Erythroblast (primary cell): ENCODE measurements around the gene ADRA2A.

Source experiments
- DNase-seq, 2 experiments: peaks; one replicate each; lab custom pipeline; 2025; lab: John Stamatoyannopoulos, UW
- GATA1 ChIP-seq: IDR thresholded peaks from 2 replicates; pipeline ENCODE4 v1.6.1; 2011; ENCODE audit warnings: low read depth, mild to moderate bottlenecking, control low read depth, low read length, moderate library complexity
- POLR2A ChIP-seq: IDR thresholded peaks from 2 replicates; pipeline ENCODE4 v1.6.1; 2011; ENCODE audit warnings: mild to moderate bottlenecking, low read length

The ADRA2A gene

DNA sequence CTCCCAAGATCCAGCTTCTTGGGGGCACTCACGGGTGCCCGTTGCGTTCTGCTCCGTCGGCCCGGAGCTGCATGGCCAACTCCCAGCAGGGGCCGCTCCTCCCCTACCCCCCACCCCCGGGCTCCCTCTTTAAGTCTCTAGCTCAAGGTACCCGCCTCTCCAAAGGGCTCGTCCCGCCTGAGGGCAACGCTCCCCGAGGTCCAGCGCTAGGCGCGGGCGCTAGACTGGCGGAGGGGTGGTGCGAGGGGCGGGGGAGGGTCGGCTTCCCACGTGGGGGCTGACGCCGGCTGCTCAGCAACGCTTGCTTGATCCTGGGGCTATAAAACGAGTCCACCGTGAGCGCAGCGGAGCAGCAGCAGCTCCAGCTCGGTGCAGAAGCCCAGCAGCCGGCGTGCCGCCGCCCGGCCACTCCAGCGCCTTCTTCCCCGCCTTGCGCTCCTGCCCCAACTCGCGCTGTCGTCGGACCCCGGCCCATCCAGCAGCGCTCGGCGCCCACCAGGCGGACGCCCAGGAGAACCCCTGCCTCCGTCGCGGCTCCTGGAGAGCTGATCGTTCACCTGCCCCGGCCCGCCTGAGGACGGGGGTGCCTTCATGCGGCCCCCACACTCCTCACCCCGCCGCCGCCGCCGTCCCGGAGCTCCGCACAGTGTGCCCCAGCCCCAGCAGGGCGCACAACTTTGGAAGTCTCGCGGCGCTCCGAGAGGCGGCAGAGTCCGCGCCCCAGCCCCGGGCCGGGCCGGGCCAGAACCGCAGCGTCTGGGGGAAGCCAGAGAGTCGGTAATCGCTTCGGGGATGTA lies at the start of gene ADRA2A:
TSS of gene ADRA2A (plus strand) at position 348 of the 797 bp plus-strand sequence. CDS start 968 bp downstream, outside the sequence.
- TF ChIP-seq GATA1 (no peak), POLR2A (no peak)
- peak; percentile 19 to 20 for DNase-seq

DNA sequence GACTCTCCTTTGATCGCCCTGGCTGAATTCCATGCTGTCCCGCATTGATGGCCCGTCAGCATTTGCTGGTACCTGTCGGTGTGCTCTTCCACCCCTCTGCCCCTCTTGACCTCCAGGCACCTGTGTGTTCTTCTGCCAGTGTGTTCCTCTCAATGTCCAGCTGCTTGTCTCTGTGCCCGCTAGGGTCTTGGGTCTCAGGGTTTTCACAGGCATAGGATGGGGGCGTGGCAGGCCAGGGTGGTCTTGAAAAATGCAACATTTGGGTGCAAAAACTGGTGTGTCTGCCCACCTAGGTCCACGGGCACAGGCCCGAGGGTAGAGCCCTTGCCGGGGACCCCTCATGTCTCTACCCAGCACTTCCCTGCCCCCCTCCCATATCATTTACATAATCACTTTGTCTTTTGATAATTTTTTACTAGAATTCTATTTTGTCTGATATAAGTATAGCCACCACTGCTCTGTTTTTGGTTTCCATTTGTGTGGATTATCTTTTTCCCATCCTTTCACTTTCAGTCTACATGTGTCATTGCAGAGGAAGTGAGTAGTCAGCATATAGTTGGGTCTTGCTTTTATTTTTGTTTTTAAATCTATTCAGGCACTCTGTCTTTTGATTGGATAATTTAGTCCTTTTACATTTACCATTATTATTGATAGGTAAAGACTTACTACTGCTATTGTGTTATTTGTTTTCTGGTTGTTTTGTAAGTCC lies 46.6 kb upstream of the ADRA2A start:
- TF ChIP-seq POLR2A (no peak), GATA1 (no peak)
- no peak for DNase-seq

DNA sequence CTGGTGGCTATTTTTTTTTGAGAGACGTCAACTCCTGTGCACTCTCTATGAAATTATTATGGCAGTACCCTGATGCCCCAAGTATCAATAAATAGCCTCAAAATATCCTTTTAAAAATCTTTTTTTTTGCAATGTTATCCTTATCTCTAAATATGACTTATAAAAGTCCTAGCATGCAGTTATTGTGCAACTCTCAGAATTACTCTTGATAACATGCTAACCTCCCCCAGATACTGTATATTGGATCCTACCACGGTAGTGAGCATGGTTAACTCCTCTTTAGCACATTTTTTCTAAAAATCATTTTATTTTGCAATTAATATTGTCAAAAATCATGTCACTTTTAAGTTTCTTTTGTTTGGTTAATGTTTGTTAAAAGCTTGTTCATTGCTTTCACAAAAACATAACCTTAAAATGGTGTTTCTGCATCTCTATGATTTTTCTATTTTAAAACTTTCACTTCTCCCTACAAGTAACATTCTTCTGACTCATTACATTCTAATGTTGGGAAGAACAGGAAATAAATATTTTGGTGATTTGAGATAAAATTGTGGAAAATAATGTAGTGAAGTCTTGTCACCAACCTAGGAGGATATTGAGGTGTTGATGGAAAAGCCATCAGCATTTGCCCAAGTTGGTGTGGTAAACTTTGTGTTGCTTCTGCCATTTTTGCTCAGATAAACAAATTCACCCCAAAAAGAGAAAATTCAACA lies 42.1 kb upstream of the ADRA2A start:
- DNase-seq = no peak
- TF ChIP-seq GATA1 (no peak), POLR2A (no peak)

DNA sequence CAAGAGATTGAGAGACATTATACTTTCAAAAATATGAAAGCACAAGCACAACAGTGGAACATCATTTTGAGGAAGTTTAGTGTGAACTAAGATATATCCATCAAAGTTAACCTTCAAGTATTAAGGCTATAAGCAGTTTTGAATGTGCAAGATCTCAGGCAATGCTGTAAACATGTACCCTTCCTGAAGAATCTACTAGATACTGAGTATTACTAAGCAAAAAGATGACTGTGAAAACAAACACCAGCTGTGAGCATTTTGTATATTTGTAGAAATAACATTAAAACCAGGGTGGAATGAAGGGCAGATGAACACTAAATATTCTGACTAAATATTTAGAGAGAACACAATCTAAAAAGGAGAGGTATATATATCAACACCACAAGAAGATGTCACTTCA lies 41.3 kb upstream of the ADRA2A start:
- TF ChIP-seq POLR2A = no peak
- DNase-seq = no peak

DNA sequence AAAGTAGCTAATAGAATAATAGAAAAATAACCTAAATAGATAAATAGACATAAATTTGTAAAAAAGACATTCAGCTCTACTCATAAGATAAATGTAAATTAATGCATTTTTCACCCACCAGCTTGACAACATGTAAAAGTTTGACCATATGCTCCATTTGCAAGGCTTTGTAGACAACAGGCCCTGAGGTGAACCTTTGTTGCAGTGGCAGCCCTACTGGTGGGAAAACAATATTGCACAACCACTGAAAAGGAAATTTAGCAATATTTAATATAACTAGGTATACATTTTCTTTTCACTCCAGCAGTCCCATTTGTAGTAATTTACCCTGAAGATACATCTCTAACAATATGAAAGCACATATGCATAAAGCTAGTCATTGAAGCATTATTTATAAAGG lies 39.0 kb upstream of the ADRA2A start:
- no peak for TF ChIP-seq POLR2A
- no peak for TF ChIP-seq GATA1

DNA sequence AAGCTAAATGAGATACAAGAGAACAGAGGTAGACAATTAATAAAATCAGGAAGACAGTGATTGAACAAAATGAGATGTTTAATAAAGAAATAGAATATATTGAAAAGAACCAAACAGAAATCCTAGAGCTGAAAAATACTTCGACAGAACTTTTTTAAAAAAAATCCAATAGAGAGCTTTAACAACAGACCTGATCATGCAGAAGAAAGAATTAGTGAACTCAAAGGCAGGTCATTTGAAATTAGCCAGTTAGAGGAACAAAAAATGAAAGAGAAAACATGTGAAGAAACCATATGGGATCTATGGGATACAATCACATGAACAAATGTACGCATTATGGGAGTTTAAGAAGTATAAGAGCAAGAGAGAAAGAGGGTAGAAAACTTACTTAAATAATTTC lies 37.3 kb upstream of the ADRA2A start:
- TF ChIP-seq GATA1 = no peak
- TF ChIP-seq POLR2A = no peak
- DNase-seq = no peak

More for the DNA sequence above, 39.0 kb upstream of the ADRA2A start:
- peak in 1 of 2 experiments; percentile 5 for DNase-seq

DNA sequence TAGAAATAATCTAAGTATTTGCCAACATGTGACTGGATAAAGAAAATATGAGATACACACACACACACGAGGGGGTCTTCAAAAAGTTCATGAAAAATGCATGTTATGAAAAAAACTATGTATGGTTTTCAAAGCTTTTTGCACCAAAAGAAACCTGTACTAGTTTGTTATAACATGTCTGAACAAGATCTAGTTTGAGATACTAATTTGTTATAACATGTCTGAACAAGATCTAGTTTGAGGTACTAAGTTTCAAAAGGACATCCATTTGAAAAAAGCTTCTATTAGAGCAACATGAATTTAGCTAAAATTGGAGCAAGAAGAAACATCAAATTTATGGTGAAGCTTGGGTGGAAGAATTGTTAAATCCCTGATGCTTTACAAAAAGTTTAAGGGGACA lies 19.8 kb upstream of the ADRA2A start:
- no peak for TF ChIP-seq POLR2A
- TF ChIP-seq GATA1 = no peak
- DNase-seq = no peak

DNA sequence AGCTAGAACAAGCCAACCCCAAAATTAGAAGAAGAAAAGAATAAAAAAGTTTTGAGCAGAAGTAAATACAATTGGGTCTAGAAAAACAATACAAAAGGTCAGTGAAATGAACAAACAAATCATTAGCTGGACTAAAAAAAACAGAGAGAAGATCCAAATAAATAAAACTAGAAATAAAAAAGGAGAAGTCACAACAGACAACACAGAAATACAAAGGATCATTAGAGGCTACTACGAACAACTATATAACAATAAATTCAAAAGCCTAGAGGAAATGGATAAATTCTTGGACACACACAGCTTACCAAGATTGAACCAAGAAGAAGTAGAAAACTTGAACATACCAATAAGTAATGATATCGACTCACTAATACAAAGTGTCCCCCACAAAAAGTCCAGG lies 13.4 kb upstream of the ADRA2A start:
- TF ChIP-seq POLR2A (no peak), GATA1 (no peak)
- DNase-seq = no peak

DNA sequence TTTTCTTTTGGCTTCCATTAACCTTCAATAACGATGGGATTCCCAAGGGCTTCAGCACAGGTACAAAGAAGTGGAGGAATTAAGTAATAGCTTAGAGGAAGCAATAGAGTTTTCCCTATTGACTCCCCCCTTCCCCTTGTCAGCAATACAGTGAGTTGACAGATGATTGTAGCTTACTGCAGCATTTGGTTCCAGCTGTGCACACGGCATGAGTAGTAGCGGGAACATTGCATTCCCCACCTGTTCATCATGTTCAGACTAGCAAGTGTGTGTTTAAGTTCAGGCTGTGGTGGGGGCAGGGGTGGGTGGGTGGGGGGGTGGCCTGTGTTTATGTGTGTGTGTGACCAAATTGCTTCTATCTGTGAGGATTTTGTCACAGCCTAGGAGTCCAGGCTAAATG lies 4.6 kb upstream of the ADRA2A start:
- TF ChIP-seq GATA1 = no peak
- no peak for TF ChIP-seq POLR2A
- DNase-seq = no peak

DNA sequence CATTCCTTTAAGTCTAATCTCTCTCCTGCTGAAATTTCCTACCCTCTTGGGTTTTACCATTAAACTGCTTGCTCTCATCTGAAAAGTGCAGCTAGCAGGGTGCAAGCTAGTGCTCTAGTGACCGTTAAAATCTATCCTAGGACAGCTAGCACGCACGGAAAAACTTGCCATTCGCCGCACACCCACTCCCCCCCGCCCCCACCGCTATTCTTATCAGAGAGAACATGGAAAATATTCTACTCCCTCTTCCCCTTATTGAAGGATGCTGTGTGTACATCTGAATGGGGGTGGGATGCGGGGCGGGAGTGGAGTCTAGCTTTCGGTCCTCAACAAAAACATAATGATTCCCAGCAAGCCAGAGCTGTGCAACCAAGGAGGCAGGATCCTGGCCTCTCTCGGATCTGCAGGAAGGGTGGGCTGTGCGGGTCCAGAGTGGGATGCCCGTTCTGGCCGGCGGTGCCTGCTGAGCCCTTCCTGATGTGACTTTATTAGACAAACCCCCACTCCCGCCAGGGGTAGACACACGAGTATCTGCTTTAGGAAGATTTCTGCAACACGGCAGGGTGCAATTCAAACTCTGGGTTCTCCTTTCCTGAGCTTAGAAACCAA lies 1.1 kb upstream of the ADRA2A start:
- no peak for TF ChIP-seq GATA1
- DNase-seq = no peak

DNA sequence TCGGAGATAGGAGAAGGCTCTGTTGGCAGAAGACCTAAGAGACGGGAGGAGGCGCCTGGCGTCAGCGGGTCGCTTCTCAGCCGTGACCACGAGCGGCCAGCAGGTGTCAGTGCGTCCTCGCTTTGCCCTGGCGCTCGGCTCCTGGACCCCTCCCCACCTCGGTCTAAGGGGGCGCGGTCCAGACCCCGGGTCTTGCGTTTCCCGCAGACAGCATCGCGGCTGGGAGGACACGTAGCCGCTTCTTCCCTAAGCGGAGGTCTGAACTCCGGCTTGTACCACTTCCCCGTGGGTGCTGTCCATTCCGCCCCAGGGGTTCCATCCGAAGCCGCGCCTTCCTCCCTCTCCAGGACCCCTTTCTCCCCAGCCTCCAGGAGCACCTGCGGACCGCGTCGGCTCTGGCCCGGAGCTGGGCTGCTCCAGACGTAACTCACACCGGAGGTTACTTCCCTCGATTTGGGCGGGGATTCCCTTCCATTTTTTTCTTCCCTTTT lies 593 bp upstream of the ADRA2A start:
- TF ChIP-seq GATA1 (no peak), POLR2A (no peak)
- peak; percentile 52 to 57 for DNase-seq

DNA sequence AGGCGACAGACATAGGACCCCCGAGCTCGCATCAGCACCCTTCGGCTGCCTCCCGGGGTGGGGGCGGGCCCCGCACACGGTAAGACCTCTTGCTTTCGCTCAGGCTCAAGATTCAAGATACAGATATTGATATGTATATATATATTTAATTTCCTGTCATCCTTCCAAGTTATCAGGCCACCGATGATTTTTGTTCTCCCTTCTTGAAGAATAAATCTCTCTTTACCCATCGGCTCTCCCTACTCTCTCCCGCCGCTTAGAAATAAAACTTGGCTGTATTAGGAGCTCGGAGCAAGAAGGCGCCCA lies 603 bp downstream of the ADRA2A start:
- no peak for DNase-seq
- no peak for TF ChIP-seq POLR2A
- no peak for TF ChIP-seq GATA1

DNA sequence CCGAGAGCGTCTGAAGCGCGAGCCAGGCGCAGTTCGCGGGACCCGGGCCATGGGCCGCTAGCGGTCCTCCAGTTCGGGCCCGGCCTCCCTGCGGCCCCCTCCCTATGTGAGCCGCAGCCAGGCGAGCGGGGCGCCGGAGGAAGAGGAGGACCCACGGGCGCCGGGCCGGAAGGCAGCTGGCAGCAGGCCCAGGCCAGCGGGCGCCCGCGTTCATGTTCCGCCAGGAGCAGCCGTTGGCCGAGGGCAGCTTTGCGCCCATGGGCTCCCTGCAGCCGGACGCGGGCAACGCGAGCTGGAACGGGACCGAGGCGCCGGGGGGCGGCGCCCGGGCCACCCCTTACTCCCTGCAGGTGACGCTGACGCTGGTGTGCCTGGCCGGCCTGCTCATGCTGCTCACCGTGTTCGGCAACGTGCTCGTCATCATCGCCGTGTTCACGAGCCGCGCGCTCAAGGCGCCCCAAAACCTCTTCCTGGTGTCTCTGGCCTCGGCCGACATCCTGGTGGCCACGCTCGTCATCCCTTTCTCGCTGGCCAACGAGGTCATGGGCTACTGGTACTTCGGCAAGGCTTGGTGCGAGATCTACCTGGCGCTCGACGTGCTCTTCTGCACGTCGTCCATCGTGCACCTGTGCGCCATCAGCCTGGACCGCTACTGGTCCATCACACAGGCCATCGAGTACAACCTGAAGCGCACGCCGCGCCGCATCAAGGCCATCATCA lies 1.1 kb downstream of the ADRA2A start:
- TF ChIP-seq POLR2A (no peak), GATA1 (no peak)
- no peak for DNase-seq
